Measurements from ENCODE around the gene ZFAND3. TPM values are rescaled to one million over a fixed set of nuclear protein-coding genes. Genes with fewer than 3 reads are reported as not detected.

Gene ZFAND3
- total and polyA plus RNA-seq, 2 experiments from 2014 or later: 16.9 to 28.2 TPM

- TF ChIP-seq ZNF331 (CRISPR knock-in tag; IDR thresholded peaks at IDR 0.05; ENCODE audit: low read depth) (no peak), EZH2 (IDR thresholded peaks at IDR 0.05; ENCODE audit: low read depth, unreplicated experiment) (no peak), CREB1 (CRISPR knock-in tag; IDR thresholded peaks at IDR 0.05; ENCODE audit: low read depth) (no peak)
- TF ChIP-seq, protein P1, sequence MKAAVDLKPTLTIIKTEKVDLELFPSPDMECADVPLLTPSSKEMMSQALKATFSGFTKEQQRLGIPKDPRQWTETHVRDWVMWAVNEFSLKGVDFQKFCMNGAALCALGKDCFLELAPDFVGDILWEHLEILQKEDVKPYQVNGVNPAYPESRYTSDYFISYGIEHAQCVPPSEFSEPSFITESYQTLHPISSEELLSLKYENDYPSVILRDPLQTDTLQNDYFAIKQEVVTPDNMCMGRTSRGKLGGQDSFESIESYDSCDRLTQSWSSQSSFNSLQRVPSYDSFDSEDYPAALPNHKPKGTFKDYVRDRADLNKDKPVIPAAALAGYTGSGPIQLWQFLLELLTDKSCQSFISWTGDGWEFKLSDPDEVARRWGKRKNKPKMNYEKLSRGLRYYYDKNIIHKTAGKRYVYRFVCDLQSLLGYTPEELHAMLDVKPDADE (IDR thresholded peaks at IDR 0.05): no peak
- H4K20me1 ChIP-seq (replicated peaks; ENCODE audit: insufficient read depth): no peaks in the 10 kb centered on the region
- H3K4me3 ChIP-seq: no peak overlapping the region
- peaks cover 19% of the 10 kb centered on the region for H3K4me1 Mint-ChIP-seq
- H3K27ac ChIP-seq (ENCODE audit: low read depth): no peak overlapping the region
- H2AFZ ChIP-seq: no peak overlapping the region
- no peak for ATAC-seq
- H3K36me3 Mint-ChIP-seq (ENCODE audit: low read depth): no peaks in the 10 kb centered on the region
- peaks cover 13% of the 10 kb centered on the region for H3K4me1 ChIP-seq (ENCODE audit: insufficient read depth)
- no peak for DNase-seq (ENCODE audit: low spot score)
- no peak overlapping the region for H3K4me2 ChIP-seq
- no peaks in the 10 kb centered on the region for H3K79me2 ChIP-seq (replicated peaks; ENCODE audit: insufficient read depth)
- H3K4me3 Mint-ChIP-seq: no peak overlapping the region
- H3F3A ChIP-seq (replicated peaks; ENCODE audit: low read depth): no peaks in the 10 kb centered on the region
- peaks cover 4% of the 10 kb centered on the region for H3K27me3 Mint-ChIP-seq (ENCODE audit: insufficient read depth, low read depth, poor library complexity)
- no peaks in the 10 kb centered on the region for H3K9me3 Mint-ChIP-seq
- H3K27ac Mint-ChIP-seq: no peak overlapping the region
- no peaks in the 10 kb centered on the region for H3K36me3 ChIP-seq (ENCODE audit: insufficient read depth)
- H3K9me2 ChIP-seq (ENCODE audit: insufficient read depth): no peaks in the 10 kb centered on the region
- H3K27me3 ChIP-seq (ENCODE audit: insufficient read depth): no peaks in the 10 kb centered on the region
These were observed 27.0 kb upstream of the ZFAND3 start for GRCh38 chr6:37792457-37793033.

DNA sequence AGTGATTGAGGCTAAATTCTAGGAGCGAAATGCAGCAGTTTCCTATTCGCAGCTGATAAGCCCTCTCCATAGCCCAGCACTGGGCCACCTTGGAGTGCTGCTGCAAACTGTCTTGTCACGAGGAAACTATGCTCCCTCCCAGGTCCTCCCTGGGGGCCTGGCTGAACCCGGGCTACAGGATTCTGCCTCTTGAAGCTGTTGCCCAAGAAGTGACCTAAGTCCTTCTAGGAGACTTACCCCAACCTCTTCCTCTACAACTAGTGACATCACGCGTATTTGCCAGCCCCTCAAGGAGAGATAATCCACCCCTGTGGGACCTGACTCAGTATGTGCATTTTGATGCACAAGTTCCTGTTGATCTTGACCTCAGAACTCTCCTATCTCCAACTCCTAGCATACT lies 26.5 kb upstream of the ZFAND3 start:
- Histone ChIP-seq H2AFZ (no peak overlapping the region), H3K36me3 (ENCODE audit: insufficient read depth) (no peaks in the 10 kb centered on the region), H3K9me2 (ENCODE audit: insufficient read depth) (no peaks in the 10 kb centered on the region), H4K20me1 (replicated peaks; ENCODE audit: insufficient read depth) (no peaks in the 10 kb centered on the region), H3K4me1 (ENCODE audit: insufficient read depth) (peaks cover 11% of the 10 kb centered on the region), H3K27me3 (ENCODE audit: insufficient read depth) (no peaks in the 10 kb centered on the region), H3F3A (replicated peaks; ENCODE audit: low read depth) (no peaks in the 10 kb centered on the region), H3K4me2 (no peak overlapping the region), H3K27ac (ENCODE audit: low read depth) (no peak overlapping the region), H3K4me3 (no peak overlapping the region), H3K79me2 (replicated peaks; ENCODE audit: insufficient read depth) (no peaks in the 10 kb centered on the region)
- Mint-ChIP-seq H3K27ac (no peak overlapping the region), H3K4me3 (no peak overlapping the region), H3K4me1 (peaks cover 14% of the 10 kb centered on the region), H3K27me3 (ENCODE audit: insufficient read depth, low read depth, poor library complexity) (peaks cover 8% of the 10 kb centered on the region), H3K36me3 (ENCODE audit: low read depth) (no peaks in the 10 kb centered on the region), H3K9me3 (no peaks in the 10 kb centered on the region; the same call in 2 of the 3 replicates)
- DNase-seq (ENCODE audit: low spot score) (no peak), ATAC-seq (no peak)
- no peak for TF ChIP-seq NANOG (IDR thresholded peaks at IDR 0.05; ENCODE audit: borderline replicate concordance)
- TF ChIP-seq, protein P2, sequence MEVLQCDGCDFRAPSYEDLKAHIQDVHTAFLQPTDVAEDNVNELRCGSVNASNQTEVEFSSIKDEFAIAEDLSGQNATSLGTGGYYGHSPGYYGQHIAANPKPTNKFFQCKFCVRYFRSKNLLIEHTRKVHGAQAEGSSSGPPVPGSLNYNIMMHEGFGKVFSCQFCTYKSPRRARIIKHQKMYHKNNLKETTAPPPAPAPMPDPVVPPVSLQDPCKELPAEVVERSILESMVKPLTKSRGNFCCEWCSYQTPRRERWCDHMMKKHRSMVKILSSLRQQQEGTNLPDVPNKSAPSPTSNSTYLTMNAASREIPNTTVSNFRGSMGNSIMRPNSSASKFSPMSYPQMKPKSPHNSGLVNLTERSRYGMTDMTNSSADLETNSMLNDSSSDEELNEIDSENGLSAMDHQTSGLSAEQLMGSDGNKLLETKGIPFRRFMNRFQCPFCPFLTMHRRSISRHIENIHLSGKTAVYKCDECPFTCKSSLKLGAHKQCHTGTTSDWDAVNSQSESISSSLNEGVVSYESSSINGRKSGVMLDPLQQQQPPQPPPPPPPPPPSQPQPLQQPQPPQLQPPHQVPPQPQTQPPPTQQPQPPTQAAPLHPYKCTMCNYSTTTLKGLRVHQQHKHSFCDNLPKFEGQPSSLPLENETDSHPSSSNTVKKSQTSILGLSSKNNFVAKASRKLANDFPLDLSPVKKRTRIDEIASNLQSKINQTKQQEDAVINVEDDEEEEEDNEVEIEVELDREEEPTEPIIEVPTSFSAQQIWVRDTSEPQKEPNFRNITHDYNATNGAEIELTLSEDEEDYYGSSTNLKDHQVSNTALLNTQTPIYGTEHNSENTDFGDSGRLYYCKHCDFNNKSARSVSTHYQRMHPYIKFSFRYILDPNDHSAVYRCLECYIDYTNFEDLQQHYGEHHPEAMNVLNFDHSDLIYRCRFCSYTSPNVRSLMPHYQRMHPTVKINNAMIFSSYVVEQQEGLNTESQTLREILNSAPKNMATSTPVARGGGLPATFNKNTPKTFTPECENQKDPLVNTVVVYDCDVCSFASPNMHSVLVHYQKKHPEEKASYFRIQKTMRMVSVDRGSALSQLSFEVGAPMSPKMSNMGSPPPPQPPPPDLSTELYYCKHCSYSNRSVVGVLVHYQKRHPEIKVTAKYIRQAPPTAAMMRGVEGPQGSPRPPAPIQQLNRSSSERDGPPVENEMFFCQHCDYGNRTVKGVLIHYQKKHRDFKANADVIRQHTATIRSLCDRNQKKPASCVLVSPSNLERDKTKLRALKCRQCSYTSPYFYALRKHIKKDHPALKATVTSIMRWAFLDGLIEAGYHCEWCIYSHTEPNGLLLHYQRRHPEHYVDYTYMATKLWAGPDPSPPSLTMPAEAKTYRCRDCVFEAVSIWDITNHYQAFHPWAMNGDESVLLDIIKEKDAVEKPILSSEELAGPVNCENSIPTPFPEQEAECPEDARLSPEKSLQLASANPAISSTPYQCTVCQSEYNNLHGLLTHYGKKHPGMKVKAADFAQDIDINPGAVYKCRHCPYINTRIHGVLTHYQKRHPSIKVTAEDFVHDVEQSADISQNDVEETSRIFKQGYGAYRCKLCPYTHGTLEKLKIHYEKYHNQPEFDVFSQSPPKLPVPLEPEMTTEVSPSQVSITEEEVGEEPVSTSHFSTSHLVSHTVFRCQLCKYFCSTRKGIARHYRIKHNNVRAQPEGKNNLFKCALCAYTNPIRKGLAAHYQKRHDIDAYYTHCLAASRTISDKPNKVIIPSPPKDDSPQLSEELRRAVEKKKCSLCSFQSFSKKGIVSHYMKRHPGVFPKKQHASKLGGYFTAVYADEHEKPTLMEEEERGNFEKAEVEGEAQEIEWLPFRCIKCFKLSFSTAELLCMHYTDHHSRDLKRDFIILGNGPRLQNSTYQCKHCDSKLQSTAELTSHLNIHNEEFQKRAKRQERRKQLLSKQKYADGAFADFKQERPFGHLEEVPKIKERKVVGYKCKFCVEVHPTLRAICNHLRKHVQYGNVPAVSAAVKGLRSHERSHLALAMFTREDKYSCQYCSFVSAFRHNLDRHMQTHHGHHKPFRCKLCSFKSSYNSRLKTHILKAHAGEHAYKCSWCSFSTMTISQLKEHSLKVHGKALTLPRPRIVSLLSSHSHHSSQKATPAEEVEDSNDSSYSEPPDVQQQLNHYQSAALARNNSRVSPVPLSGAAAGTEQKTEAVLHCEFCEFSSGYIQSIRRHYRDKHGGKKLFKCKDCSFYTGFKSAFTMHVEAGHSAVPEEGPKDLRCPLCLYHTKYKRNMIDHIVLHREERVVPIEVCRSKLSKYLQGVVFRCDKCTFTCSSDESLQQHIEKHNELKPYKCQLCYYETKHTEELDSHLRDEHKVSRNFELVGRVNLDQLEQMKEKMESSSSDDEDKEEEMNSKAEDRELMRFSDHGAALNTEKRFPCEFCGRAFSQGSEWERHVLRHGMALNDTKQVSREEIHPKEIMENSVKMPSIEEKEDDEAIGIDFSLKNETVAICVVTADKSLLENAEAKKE (CRISPR knock-in tag; IDR thresholded peaks at IDR 0.05): no peak
- no peak for TF ChIP-seq EZH2phosphoT487 (IDR thresholded peaks at IDR 0.05; ENCODE audit: unreplicated experiment)
- no peak for TF ChIP-seq STAT1 (IDR thresholded peaks at IDR 0.05; ENCODE audit: unreplicated experiment)
- TF ChIP-seq, protein P3, sequence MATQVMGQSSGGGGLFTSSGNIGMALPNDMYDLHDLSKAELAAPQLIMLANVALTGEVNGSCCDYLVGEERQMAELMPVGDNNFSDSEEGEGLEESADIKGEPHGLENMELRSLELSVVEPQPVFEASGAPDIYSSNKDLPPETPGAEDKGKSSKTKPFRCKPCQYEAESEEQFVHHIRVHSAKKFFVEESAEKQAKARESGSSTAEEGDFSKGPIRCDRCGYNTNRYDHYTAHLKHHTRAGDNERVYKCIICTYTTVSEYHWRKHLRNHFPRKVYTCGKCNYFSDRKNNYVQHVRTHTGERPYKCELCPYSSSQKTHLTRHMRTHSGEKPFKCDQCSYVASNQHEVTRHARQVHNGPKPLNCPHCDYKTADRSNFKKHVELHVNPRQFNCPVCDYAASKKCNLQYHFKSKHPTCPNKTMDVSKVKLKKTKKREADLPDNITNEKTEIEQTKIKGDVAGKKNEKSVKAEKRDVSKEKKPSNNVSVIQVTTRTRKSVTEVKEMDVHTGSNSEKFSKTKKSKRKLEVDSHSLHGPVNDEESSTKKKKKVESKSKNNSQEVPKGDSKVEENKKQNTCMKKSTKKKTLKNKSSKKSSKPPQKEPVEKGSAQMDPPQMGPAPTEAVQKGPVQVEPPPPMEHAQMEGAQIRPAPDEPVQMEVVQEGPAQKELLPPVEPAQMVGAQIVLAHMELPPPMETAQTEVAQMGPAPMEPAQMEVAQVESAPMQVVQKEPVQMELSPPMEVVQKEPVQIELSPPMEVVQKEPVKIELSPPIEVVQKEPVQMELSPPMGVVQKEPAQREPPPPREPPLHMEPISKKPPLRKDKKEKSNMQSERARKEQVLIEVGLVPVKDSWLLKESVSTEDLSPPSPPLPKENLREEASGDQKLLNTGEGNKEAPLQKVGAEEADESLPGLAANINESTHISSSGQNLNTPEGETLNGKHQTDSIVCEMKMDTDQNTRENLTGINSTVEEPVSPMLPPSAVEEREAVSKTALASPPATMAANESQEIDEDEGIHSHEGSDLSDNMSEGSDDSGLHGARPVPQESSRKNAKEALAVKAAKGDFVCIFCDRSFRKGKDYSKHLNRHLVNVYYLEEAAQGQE (IDR thresholded peaks at IDR 0.05; ENCODE audit: unreplicated experiment): no peak
- no peak for TF ChIP-seq ZNF331 (CRISPR knock-in tag; IDR thresholded peaks at IDR 0.05; ENCODE audit: low read depth)

Measured in GM23338 (cell line).